ENCODE results near the gene CLIP2. TPM values are rescaled to one million over a fixed set of nuclear protein-coding genes. Genes with fewer than 3 reads are reported as not detected.

Gene CLIP2
- total and polyA plus RNA-seq, 2 donors from 2014 or later, result 5.8 to 19.1 TPM

DNA sequence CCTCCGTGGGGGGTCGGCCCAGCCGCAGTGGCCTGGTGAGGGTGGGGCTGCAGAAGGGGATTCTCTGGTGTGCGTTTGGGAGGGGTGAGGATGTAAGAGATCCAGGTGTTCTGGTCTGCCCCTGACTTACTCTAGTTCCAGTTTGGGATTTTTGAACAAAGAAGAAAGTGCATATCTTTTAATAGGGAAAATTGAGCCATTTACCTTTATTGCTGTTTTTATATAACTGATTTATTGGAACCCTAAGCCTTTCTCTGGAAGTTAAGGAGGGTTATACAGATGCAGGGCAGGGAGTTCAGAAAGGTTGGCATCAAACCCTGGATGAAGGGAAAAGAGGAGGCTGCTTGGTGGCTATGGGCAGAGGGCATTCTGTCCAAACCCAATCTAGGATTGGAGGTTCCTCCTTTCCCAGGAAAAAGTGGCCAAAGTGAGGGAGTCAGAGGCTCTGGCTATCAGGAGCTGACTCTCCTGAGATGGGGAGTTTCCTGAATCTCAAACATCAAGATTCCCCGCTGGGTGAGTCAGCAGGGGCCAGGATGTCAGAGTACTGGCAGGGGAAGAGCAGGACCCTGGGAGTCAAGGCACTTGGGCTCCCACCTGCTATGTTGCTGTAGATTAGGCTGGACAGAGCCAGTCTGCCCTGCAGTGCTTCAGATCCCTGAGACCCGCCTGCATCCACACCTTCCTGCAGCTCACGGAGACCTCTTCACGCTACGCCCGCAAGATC, 67.5 kb downstream of the CLIP2 start:
- no peak overlapping the region for H3K27ac ChIP-seq (ENCODE audit: low read depth in 2 of 2, low read length in 2 of 2)
- no peaks in the 10 kb centered on the region for H3K27me3 ChIP-seq (ENCODE audit: control insufficient read depth, insufficient read depth, low read length)
- intact Hi-C loops (cut with DNase I), result no loop called here
- H3K9ac ChIP-seq (ENCODE audit: low read length in 3 of 3), result no peak overlapping the region
- no peaks in the 10 kb centered on the region for H3K4me1 ChIP-seq (ENCODE audit: control insufficient read depth in 2 of 3, insufficient read depth in 2 of 3, low read depth in 1 of 3, low read length in 3 of 3)
- no peak overlapping the region for H3K4me3 ChIP-seq (ENCODE audit: low read length in 3 of 3)
- no peak for DNase-seq
- FAIRE-seq, result no peak
- no peak for TF ChIP-seq CTCF (IDR thresholded peaks at IDR 0.05; ENCODE audit: borderline replicate concordance, extremely low read depth, insufficient read depth)
- peaks cover 0 to 5% (median 0%) of the 10 kb centered on the region in 3 donors for H3K9me3 ChIP-seq (ENCODE audit: control insufficient read depth in 2 of 3, insufficient read depth in 1 of 3, low read length in 3 of 3)
- peaks cover 2 to 5% (median 2%) of the 10 kb centered on the region in 3 donors for H3K36me3 ChIP-seq (ENCODE audit: control insufficient read depth in 2 of 3, insufficient read depth in 3 of 3, low read length in 3 of 3)

DNA sequence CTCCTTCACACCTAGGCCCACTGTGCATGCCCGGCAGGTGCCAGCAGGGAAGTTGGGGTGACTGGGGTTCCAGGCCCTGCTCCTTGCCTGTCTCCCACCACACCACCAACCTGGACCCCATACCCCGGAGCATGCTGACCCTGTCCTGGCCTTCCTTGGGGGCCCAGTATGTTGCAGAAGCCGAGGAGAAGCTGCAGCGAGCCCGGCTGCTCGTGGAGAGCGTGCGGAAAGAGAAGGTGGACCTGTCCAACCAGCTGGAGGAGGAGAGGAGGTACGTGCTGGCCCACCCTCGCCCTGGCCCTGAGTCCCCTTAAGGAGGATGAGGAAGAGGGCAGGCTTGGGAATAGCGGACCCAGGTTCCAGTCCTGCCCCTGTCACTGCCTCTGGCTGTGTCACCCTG, 70.8 kb downstream of the CLIP2 start:
- H3K36me3 ChIP-seq (ENCODE audit: control insufficient read depth in 2 of 3, insufficient read depth in 3 of 3, low read length in 3 of 3), result peaks cover 0 to 5% (median 2%) of the 10 kb centered on the region in 3 donors
- no peak overlapping the region for H3K9ac ChIP-seq (ENCODE audit: low read length in 3 of 3)
- TF ChIP-seq CTCF (IDR thresholded peaks at IDR 0.05; ENCODE audit: borderline replicate concordance, extremely low read depth, insufficient read depth), result no peak
- H3K27ac ChIP-seq (ENCODE audit: low read depth in 2 of 2, low read length in 2 of 2), result no peak overlapping the region
- H3K4me1 ChIP-seq (ENCODE audit: control insufficient read depth in 2 of 3, insufficient read depth in 2 of 3, low read depth in 1 of 3, low read length in 3 of 3), result no peaks in the 10 kb centered on the region
- no peak for DNase-seq
- FAIRE-seq, result no peak
- no peak overlapping the region for H3K4me3 ChIP-seq (ENCODE audit: low read length in 3 of 3)
- H3K9me3 ChIP-seq (ENCODE audit: control insufficient read depth in 2 of 3, insufficient read depth in 1 of 3, low read length in 3 of 3), result peaks cover 0 to 5% (median 0%) of the 10 kb centered on the region in 3 donors
- H3K27me3 ChIP-seq (ENCODE audit: control insufficient read depth, insufficient read depth, low read length), result no peaks in the 10 kb centered on the region
- intact Hi-C loops (cut with DNase I), result no loop called here

DNA sequence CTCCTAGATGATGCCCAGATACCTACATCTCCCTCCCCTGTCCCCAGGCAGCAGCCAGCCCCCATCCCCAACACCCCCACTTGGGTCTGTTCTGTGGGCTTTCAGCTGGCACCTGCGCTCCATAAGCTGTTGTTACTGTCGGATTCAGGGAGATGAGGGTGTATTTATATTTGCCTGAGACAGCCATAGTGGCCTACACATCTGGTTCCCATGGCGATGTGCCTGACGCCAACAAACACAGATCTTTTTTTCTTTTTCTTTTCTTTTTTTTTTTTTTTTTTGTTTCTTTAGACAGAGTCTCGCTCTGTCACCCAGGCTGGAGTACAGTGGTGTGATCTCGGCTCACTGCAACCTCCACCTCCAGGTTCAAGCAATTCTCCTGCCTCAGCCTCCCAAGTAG, 73.1 kb downstream of the CLIP2 start:
- no peak overlapping the region for H3K4me3 ChIP-seq (ENCODE audit: low read length in 3 of 3)
- no peaks in the 10 kb centered on the region for H3K4me1 ChIP-seq (ENCODE audit: control insufficient read depth in 2 of 3, insufficient read depth in 2 of 3, low read depth in 1 of 3, low read length in 3 of 3)
- H3K27ac ChIP-seq (ENCODE audit: low read depth in 2 of 2, low read length in 2 of 2), result no peak overlapping the region
- no peak for FAIRE-seq
- no peaks in the 10 kb centered on the region for H3K9me3 ChIP-seq (ENCODE audit: control insufficient read depth in 2 of 3, insufficient read depth in 1 of 3, low read length in 3 of 3)
- no peaks in the 10 kb centered on the region for H3K27me3 ChIP-seq (ENCODE audit: control insufficient read depth, insufficient read depth, low read length)
- no peak overlapping the region for H3K9ac ChIP-seq (ENCODE audit: low read length in 3 of 3)
- TF ChIP-seq CTCF (IDR thresholded peaks at IDR 0.05; ENCODE audit: borderline replicate concordance, extremely low read depth, insufficient read depth), result no peak
- H3K36me3 ChIP-seq (ENCODE audit: control insufficient read depth in 2 of 3, insufficient read depth in 3 of 3, low read length in 3 of 3), result peaks cover 0 to 2% (median 0%) of the 10 kb centered on the region in 3 donors
- intact Hi-C loops (cut with DNase I), result no loop called here
- DNase-seq, result peak in 2 of 5 donors; percentile 11 to 16

All from kidney (tissue), 14 donors.